ENCODE measurements around the gene HIVEP3. TPM values are rescaled to one million over a fixed set of nuclear protein-coding genes. Genes with fewer than 3 reads are reported as not detected.

Gene HIVEP3
- total RNA-seq, 2 donors from 2014 or later = 3.4 to 4.0 TPM

DNA sequence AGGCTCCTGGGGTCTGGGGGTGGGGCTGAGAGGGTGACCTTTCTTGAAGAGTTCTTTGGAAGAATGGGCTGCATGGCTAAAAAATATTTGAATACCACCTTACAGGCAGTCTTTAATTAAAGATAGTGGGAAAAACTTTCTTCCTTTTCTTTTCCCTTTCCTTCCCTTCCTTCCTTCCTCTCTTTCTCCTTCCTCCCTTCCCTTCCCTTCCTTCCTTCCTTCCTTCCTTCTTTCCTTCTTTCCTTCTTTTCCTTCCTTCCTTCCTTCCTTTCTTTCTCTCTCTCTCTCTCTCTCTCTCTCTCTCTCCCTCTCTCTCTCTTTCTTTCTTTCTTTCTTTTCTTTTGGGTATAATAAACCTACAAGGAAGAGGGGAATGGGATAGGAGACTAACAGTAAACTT lies 356.4 kb downstream of the HIVEP3 start:
- no peak for ATAC-seq
- Histone ChIP-seq H3K9me3 (no peaks in the 10 kb centered on the region), H3K27me3 (no peaks in the 10 kb centered on the region), H3K4me3 (no peak overlapping the region), H3K27ac (no peak overlapping the region), H3K4me1 (peaks cover 5% of the 10 kb centered on the region), H3K36me3 (replicated peaks in 1 of 2; ENCODE audit: insufficient read depth in 1 of 2, low read depth in 2 of 2) (no peaks in the 10 kb centered on the region)
- TF ChIP-seq POLR2A (IDR thresholded peaks at IDR 0.05) = no peak
- TF ChIP-seq, protein P1, sequence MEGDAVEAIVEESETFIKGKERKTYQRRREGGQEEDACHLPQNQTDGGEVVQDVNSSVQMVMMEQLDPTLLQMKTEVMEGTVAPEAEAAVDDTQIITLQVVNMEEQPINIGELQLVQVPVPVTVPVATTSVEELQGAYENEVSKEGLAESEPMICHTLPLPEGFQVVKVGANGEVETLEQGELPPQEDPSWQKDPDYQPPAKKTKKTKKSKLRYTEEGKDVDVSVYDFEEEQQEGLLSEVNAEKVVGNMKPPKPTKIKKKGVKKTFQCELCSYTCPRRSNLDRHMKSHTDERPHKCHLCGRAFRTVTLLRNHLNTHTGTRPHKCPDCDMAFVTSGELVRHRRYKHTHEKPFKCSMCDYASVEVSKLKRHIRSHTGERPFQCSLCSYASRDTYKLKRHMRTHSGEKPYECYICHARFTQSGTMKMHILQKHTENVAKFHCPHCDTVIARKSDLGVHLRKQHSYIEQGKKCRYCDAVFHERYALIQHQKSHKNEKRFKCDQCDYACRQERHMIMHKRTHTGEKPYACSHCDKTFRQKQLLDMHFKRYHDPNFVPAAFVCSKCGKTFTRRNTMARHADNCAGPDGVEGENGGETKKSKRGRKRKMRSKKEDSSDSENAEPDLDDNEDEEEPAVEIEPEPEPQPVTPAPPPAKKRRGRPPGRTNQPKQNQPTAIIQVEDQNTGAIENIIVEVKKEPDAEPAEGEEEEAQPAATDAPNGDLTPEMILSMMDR (IDR thresholded peaks at IDR 0.05) = no peak
- no peak for DNase-seq
- intact Hi-C loops (cut with DNase I) = loop anchor here (10.0 kb wide), 1 partner anchor 242 kb away; no protein-coding TSS in a partner anchor

DNA sequence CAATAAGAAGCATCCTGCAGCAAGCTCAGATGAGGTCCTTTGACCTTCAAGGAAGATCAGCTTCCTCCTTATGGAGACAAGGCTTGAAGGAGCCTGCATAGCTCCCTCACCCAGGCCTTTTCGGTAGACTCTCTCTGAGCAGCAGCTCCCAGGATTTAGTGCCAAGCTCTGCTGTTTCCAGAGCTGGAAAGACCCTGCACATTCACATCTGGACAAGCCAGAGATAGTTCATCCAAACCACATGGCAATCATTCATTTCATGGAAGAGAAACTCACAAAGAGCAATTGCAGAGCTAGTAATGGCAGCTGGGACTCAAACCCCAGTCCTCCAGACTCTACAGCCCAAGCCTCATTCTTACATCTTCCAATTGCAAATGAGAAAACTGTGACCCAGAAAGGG lies 357.8 kb downstream of the HIVEP3 start:
- Histone ChIP-seq H3K27me3 (no peaks in the 10 kb centered on the region), H3K4me1 (peaks cover 5% of the 10 kb centered on the region), H3K36me3 (replicated peaks in 1 of 2; ENCODE audit: insufficient read depth in 1 of 2, low read depth in 2 of 2) (no peaks in the 10 kb centered on the region), H3K4me3 (no peak overlapping the region), H3K27ac (no peak overlapping the region), H3K9me3 (no peaks in the 10 kb centered on the region)
- intact Hi-C loops (cut with DNase I) = loop anchor here (10.0 kb wide), 1 partner anchor 244 kb away; no protein-coding TSS in a partner anchor
- 86 to 100% methylated on average over 1 of the region's 1 CpG for WGBS, 2 donors
- TF ChIP-seq, protein P1 (IDR thresholded peaks at IDR 0.05) = no peak
- TF ChIP-seq POLR2A (IDR thresholded peaks at IDR 0.05) = no peak
- no peak for ATAC-seq
- DNase-seq = no peak

DNA sequence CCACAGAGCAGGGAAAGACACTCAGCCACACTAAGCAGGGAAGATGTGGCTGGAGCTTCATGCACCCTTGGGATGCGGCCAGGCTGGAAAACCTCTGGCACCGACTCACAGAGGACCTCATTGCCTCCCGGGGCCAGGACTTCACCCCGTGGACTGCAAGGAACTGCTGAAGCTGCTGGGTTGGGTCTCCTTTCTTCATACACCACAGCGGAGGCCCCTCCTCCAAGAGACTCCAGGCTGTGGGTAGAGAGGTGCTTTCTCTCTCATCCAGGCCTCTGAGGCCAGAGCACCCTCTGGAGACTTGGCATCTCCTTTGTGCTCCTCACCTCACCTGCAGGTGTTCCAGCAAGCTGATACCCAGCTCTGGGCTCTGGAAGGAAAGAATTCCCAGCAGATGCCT lies 358.2 kb downstream of the HIVEP3 start:
- TF ChIP-seq, protein P1 (IDR thresholded peaks at IDR 0.05) = no peak
- no peak for TF ChIP-seq POLR2A (IDR thresholded peaks at IDR 0.05)
- intact Hi-C loops (cut with DNase I) = loop anchor here (10.0 kb wide), 1 partner anchor 244 kb away; no protein-coding TSS in a partner anchor
- peaks cover 5% of the 10 kb centered on the region for H3K4me1 ChIP-seq
- no peaks in the 10 kb centered on the region for H3K27me3 ChIP-seq
- DNase-seq = no peak
- H3K4me3 ChIP-seq = no peak overlapping the region
- H3K27ac ChIP-seq = no peak overlapping the region
- 80 to 84% methylated on average over 5 of the region's 5 CpGs for WGBS, 2 donors
- no peaks in the 10 kb centered on the region for H3K36me3 ChIP-seq (replicated peaks in 1 of 2; ENCODE audit: insufficient read depth in 1 of 2, low read depth in 2 of 2)
- no peaks in the 10 kb centered on the region for H3K9me3 ChIP-seq
- ATAC-seq = no peak

DNA sequence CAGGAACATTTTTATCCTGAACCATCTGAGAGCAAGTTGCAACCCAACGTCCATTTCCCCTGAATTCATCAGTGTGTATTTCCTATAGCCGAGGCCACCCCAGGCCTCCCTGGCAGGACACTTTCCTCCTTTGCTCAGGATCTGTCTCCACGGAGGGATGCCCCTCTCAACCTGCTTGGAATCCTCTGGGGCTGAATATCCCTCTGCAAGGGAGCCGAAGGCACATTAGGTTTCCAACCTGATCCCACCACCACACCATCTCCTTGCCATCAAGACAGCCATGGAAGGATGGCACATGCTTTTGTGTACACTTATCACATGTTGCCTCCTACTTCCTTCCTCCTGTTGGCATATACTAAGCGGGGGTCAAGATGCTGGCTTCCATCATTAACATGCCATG lies 359.4 kb downstream of the HIVEP3 start:
- TF ChIP-seq POLR2A (IDR thresholded peaks at IDR 0.05) = no peak
- TF ChIP-seq, protein P1 (IDR thresholded peaks at IDR 0.05) = no peak
- no peak overlapping the region for H3K4me3 ChIP-seq
- ATAC-seq = no peak
- DNase-seq = no peak
- peaks cover 5% of the 10 kb centered on the region for H3K4me1 ChIP-seq
- intact Hi-C loops (cut with DNase I) = no loop called here
- H3K27me3 ChIP-seq = no peaks in the 10 kb centered on the region
- H3K27ac ChIP-seq = no peak overlapping the region
- no peaks in the 10 kb centered on the region for H3K9me3 ChIP-seq
- no peaks in the 10 kb centered on the region for H3K36me3 ChIP-seq (replicated peaks in 1 of 2; ENCODE audit: insufficient read depth in 1 of 2, low read depth in 2 of 2)
- WGBS, 2 donors = 63 to 79% methylated on average over 5 of the region's 5 CpGs

DNA sequence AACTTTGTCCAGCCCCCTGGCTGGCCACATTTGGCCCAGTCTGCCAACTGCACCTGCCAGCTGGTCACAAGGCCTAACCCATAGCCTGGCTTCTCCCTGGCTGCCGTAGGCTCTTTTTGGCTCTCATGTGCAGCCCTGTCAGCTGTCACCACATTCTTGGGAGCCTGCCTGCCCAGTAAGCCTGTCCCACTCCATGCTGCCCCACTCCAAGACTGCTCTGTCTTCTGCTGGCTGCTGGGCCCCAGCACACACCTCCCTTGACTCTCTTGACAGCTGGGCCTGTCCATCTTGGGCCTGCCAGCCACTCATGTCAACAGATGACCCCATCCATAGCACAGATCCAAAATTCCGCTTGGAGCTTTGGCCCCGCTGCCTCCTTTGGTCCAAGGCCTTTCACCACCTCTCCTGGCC lies 360.0 kb downstream of the HIVEP3 start:
- Histone ChIP-seq H3K27ac (no peak overlapping the region), H3K4me1 (peaks cover 5% of the 10 kb centered on the region), H3K9me3 (no peaks in the 10 kb centered on the region), H3K36me3 (replicated peaks in 1 of 2; ENCODE audit: insufficient read depth in 1 of 2, low read depth in 2 of 2) (no peaks in the 10 kb centered on the region), H3K27me3 (no peaks in the 10 kb centered on the region), H3K4me3 (no peak overlapping the region)
- 67 to 95% methylated on average over 2 to 3 of the region's 3 CpGs for WGBS, 2 donors
- DNase-seq (peak in 2 of 4 donors; percentile 49 to 66), ATAC-seq (no peak)
- intact Hi-C loops (cut with DNase I) = no loop called here
- TF ChIP-seq POLR2A (IDR thresholded peaks at IDR 0.05) = no peak
- TF ChIP-seq, protein P1 (IDR thresholded peaks at IDR 0.05) = no peak

Data from body of pancreas (tissue), 4 donors.